Left ventricle myocardium inferior (tissue), 1 donor: Measurements from ENCODE around the gene RBM17. TPM values are rescaled to one million over a fixed set of nuclear protein-coding genes. Genes with fewer than 3 reads are reported as not detected.
A peak's percentile ranks its signal among the peaks of the same experiment; 100 is the strongest.
"Not testable (repeated sequence)": the region's sequence is repeated elsewhere in the genome, so short reads cannot be mapped to it uniquely, and the experiment has no call there.

Source experiments
- DNase-seq: peaks from one replicate; pipeline ENCODE4 v3.0.0-alpha.2; 2020
- H3K27ac ChIP-seq: fragments of 200-600 bp; replicated peaks from 2 replicates; pipeline ENCODE4 v1.8.0; 2021
- H3K27me3 ChIP-seq: fragments of 200-600 bp; 2 replicates; pipeline ENCODE4 v1.8.0; 2021; ENCODE audit warnings: low read depth
- H3K36me3 ChIP-seq: fragments of 200-600 bp; 2 replicates; pipeline ENCODE4 v1.8.0; 2021
- H3K4me1 ChIP-seq: fragments of 200-600 bp; 2 replicates; pipeline ENCODE4 v1.8.0; 2021
- H3K4me3 ChIP-seq: fragments of 200-600 bp; 2 replicates; pipeline ENCODE4 v1.8.0; 2021; ENCODE audit warnings: mild to moderate bottlenecking, moderate library complexity
- H3K9me3 ChIP-seq: fragments of 200-600 bp; replicated peaks from 2 replicates; pipeline ENCODE4 v1.8.0; 2021
- CTCF ChIP-seq: fragments of 200-600 bp; IDR thresholded peaks from 2 replicates; pipeline ENCODE4 v1.8.0; 2021; ENCODE audit warnings: antibody characterized with exemption, mild to moderate bottlenecking, borderline replicate concordance
- intact Hi-C: fragments of 100-400 bp; cut with micrococcal nuclease; formaldehyde crosslinking; loops from one replicate; pipeline ENCODE4 v1.11.0; 2022
- total RNA-seq: library from RNA; stranded (reverse); fragmentation: NEBNext Ultra II Directional; extraction: Animal tissue kit (Norgen Biotek cat#: 25700); gene quantifications from one replicate; pipeline ENCODE4 v1.2.1, GENCODE V29; 2021
- donor health status: DM: no; HTN: yes; CAD: no; lungs with severe emphysema.

The RBM17 gene
- total RNA-seq, 1 donor from 2014 or later: 56.1 TPM

GRCh38 chr10:6138456-6138855 is 49.6 kb downstream of the RBM17 start:
- no peak for TF ChIP-seq CTCF
- intact Hi-C loops: no loop called here
- Histone ChIP-seq H3K27ac (no peak overlapping the region), H3K9me3 (no peaks in the 10 kb centered on the region), H3K4me1 (no peaks in the 10 kb centered on the region), H3K27me3 (peaks cover 14% of the 10 kb centered on the region), H3K36me3 (no peaks in the 10 kb centered on the region), H3K4me3 (no peak overlapping the region)
- DNase-seq: no peak

- Histone ChIP-seq H3K27me3 (peaks cover 14% of the 10 kb centered on the region), H3K36me3 (no peaks in the 10 kb centered on the region), H3K4me1 (peaks cover 3% of the 10 kb centered on the region), H3K9me3 (no peaks in the 10 kb centered on the region), H3K4me3 (no peak overlapping the region), H3K27ac (no peak overlapping the region)
- no peak for DNase-seq
- no peak for TF ChIP-seq CTCF
- intact Hi-C loops: no loop called here
Measured at GRCh38 chr10:6139470-6139869, 50.6 kb downstream of the RBM17 start.

- peaks cover 14% of the 10 kb centered on the region for H3K27me3 ChIP-seq
- intact Hi-C loops: no loop called here
- H3K4me3 ChIP-seq: no peak overlapping the region
- H3K36me3 ChIP-seq: no peaks in the 10 kb centered on the region
- no peaks in the 10 kb centered on the region for H3K9me3 ChIP-seq
- no peak for TF ChIP-seq CTCF
- peaks cover 10% of the 10 kb centered on the region for H3K4me1 ChIP-seq
- no peak for DNase-seq
- no peak overlapping the region for H3K27ac ChIP-seq
Measured at GRCh38 chr10:6140141-6140841, 51.5 kb downstream of the RBM17 start.

- peaks cover 14% of the 10 kb centered on the region for H3K27me3 ChIP-seq
- DNase-seq: no peak
- peaks cover 16% of the 10 kb centered on the region for H3K4me1 ChIP-seq
- no peaks in the 10 kb centered on the region for H3K36me3 ChIP-seq
- H3K4me3 ChIP-seq: peak overlapping the region; percentile 56
- intact Hi-C loops: no loop called here
- TF ChIP-seq CTCF: no peak
- no peak overlapping the region for H3K27ac ChIP-seq
- H3K9me3 ChIP-seq: no peaks in the 10 kb centered on the region
Measured at GRCh38 chr10:6140965-6141295, 52.1 kb downstream of the RBM17 start.

- no peak overlapping the region for H3K27ac ChIP-seq
- intact Hi-C loops: no loop called here
- H3K4me1 ChIP-seq: peaks cover 22% of the 10 kb centered on the region
Measured at GRCh38 chr10:6141296-6142151, 52.7 kb downstream of the RBM17 start.

GRCh38 chr10:6142186-6142585 is 53.4 kb downstream of the RBM17 start:
- Histone ChIP-seq H3K4me3 (peak overlapping the region; percentile 56), H3K4me1 (peaks cover 26% of the 10 kb centered on the region)
- DNase-seq, H3K27me3 ChIP-seq, H3K27ac ChIP-seq, intact Hi-C loops, H3K36me3 ChIP-seq, H3K9me3 ChIP-seq: not testable (repeated sequence)

More at GRCh38 chr10:6141296-6142151, 52.7 kb downstream of the RBM17 start:
- no peaks in the 10 kb centered on the region for H3K36me3 ChIP-seq
- peaks cover 13% of the 10 kb centered on the region for H3K27me3 ChIP-seq
- DNase-seq: no peak
- H3K4me3 ChIP-seq: peak overlapping the region; percentile 56
- no peak for TF ChIP-seq CTCF
- no peaks in the 10 kb centered on the region for H3K9me3 ChIP-seq
